ENCODE data around the gene PNMT. TPM values are rescaled to one million over a fixed set of nuclear protein-coding genes. Genes with fewer than 3 reads are reported as not detected.

The PNMT gene
- total RNA-seq, 1 experiment from 2014 or later: 1.4 TPM

DNA sequence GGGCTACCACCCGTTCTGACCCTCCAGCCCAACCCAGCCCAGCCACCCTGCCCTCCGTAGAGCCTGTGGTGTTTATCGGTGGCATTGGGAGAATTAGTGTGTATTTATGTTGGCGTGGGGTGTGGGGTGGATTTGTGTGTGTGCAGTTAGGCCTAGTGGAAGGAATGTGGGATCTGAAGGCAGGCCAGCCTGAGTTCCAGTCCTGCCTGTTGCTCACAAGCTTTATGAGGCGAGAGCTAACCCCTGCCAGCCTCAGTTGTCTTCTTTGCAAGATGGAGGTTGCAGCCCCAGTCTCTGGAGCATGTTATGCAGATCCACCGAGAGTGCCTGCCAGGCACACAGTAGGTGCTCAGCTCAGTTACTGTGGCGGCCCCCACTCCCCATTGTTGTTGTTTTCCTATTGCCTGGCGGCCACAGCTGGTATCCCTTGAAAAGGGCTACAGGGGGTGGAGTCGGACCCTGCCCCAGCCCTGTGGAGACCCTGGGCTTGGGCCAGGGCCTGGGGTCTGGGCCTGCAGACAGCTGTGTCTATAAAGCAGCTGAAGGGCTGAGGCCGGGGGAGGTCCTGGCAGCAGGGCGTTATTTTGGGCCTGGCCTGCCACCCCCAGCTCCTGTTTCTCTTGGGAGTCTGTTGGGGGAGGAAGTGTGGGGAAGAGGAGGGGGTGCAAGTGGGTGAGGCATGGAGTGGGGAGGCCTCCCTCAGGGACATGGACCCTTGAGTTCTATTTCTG is 36.7 kb downstream of the PNMT start:
- Histone ChIP-seq H3K36me3 (ENCODE audit: low read depth, low read length) (peaks cover 4% of the 10 kb centered on the region; the same call in 1 of the 2 replicates), H3K4me3 (ENCODE audit: low read length) (peak overlapping the region; percentile 18; the same call in 1 of the 2 replicates), H3F3A (ENCODE audit: low read length, unreplicated experiment) (no peaks in the 10 kb centered on the region), H3K27ac (ENCODE audit: low read length) (peak overlapping the region; percentile 92), H3K79me2 (ENCODE audit: low read length) (peaks cover 66% of the 10 kb centered on the region), H3K4me2 (ENCODE audit: low read length) (peak overlapping the region; percentile 80), H4K20me1 (ENCODE audit: low read length) (no peaks in the 10 kb centered on the region), H2AFZ (ENCODE audit: low read length) (no peak overlapping the region), H3K9me2 (replicated peaks; ENCODE audit: low read length) (no peaks in the 10 kb centered on the region), H3K9me3 (ENCODE audit: low read length) (no peaks in the 10 kb centered on the region), H3K27me3 (ENCODE audit: low read length) (no peaks in the 10 kb centered on the region), H3K9ac (ENCODE audit: low read length) (peak overlapping the region; percentile 64), H3K4me1 (ENCODE audit: insufficient read depth, low read length) (peaks cover 61% of the 10 kb centered on the region)
- no peak for TF ChIP-seq EZH2 (IDR thresholded peaks at IDR 0.05; ENCODE audit: low read length, unreplicated experiment)
- TF ChIP-seq, protein P1, sequence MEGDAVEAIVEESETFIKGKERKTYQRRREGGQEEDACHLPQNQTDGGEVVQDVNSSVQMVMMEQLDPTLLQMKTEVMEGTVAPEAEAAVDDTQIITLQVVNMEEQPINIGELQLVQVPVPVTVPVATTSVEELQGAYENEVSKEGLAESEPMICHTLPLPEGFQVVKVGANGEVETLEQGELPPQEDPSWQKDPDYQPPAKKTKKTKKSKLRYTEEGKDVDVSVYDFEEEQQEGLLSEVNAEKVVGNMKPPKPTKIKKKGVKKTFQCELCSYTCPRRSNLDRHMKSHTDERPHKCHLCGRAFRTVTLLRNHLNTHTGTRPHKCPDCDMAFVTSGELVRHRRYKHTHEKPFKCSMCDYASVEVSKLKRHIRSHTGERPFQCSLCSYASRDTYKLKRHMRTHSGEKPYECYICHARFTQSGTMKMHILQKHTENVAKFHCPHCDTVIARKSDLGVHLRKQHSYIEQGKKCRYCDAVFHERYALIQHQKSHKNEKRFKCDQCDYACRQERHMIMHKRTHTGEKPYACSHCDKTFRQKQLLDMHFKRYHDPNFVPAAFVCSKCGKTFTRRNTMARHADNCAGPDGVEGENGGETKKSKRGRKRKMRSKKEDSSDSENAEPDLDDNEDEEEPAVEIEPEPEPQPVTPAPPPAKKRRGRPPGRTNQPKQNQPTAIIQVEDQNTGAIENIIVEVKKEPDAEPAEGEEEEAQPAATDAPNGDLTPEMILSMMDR (conservative IDR thresholded peaks at IDR 0.05; ENCODE audit: low read depth, low read length): 0 out of 2 replicates have a peak, but pooled peaks have one; percentile 13
- TF ChIP-seq EZH2phosphoT487 (IDR thresholded peaks at IDR 0.05; ENCODE audit: borderline replicate concordance, low read length): no peak
- intact Hi-C loops (cut with micrococcal nuclease): no loop called here
- ATAC-seq (no peak), DNase-seq (no peak)
- ChIA-PET POLR2A (ENCODE audit: unreplicated experiment) (no interaction called here), CTCF (interaction anchor here (0.6 kb wide), 1 partner anchor 79 kb away, joined by 4 read pairs; no protein-coding TSS in a partner anchor)
- no TSS peak for BruUV-seq (replicated peaks)

DNA sequence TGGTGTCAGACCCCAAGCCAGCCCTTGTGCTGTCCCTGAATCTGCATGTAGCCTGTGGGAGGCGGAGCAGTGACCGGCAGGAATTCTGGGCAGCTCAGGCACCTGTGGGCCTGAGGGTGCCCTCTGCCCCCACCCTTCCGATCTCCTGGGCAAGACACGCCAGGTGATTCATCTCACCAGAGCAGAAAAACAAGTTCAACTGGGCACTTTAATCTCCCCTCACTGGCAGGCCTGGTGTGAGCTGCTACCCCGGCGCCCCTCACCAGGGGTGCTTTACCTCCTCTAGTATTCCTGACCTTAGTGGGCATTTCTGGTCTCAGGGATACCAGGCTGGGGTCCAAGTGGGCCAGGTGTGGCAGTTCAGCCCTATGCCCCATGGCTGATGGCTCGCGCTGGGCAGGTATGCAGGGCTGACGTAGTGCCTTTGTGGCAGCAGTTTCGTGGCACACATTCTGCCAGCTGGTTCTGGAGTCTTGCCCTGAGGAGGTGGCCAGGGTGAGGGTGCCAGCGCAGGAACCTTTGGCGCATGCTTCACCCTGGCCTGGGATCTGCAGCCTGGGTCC is 37.6 kb downstream of the PNMT start:
- BruUV-seq (replicated peaks): no TSS peak
- H3K4me3 ChIP-seq (ENCODE audit: low read length): peak overlapping the region; percentile 38
- intact Hi-C loops (cut with micrococcal nuclease): no loop called here

More for the DNA sequence above, 37.6 kb downstream of the PNMT start:
- TF ChIP-seq EZH2 (IDR thresholded peaks at IDR 0.05; ENCODE audit: low read length, unreplicated experiment) (no peak), EZH2phosphoT487 (IDR thresholded peaks at IDR 0.05; ENCODE audit: borderline replicate concordance, low read length) (no peak)
- TF ChIP-seq, protein P1 (conservative IDR thresholded peaks at IDR 0.05; ENCODE audit: low read depth, low read length): no peak
- CTCF ChIA-PET: no interaction called here
- Histone ChIP-seq H3K9ac (ENCODE audit: low read length) (peak overlapping the region; percentile 65), H3K27ac (ENCODE audit: low read length) (peak overlapping the region; percentile 92), H3F3A (ENCODE audit: low read length, unreplicated experiment) (no peaks in the 10 kb centered on the region), H3K27me3 (ENCODE audit: low read length) (no peaks in the 10 kb centered on the region), H3K9me2 (replicated peaks; ENCODE audit: low read length) (no peaks in the 10 kb centered on the region), H3K79me2 (ENCODE audit: low read length) (peaks cover 57% of the 10 kb centered on the region), H3K4me1 (ENCODE audit: insufficient read depth, low read length) (peaks cover 61% of the 10 kb centered on the region), H2AFZ (ENCODE audit: low read length) (no peak overlapping the region), H3K9me3 (ENCODE audit: low read length) (no peaks in the 10 kb centered on the region), H3K4me2 (ENCODE audit: low read length) (peak overlapping the region; percentile 80), H4K20me1 (ENCODE audit: low read length) (no peaks in the 10 kb centered on the region), H3K36me3 (ENCODE audit: low read depth, low read length) (peaks cover 4% of the 10 kb centered on the region; the same call in 1 of the 2 replicates)
- POLR2A ChIA-PET (ENCODE audit: unreplicated experiment): no interaction called here
- DNase-seq: peak; percentile 88
- ATAC-seq: peak; percentile 48
